H1 (cell line): ENCODE measurements around the gene NUP98. TPM values are rescaled to one million over a fixed set of nuclear protein-coding genes. Genes with fewer than 3 reads are reported as not detected.

Experiments
- CTCF ChIA-PET: fragments of 300-600 bp; sonication (Branson Sonifier 250); formaldehyde crosslinking; loops from one replicate; lab custom pipeline; 2021; ENCODE audit not compliant: partially characterized antibody; lab: Charles Lee
- POLR2A ChIA-PET: fragments of 300-600 bp; sonication (Branson Sonifier 250); formaldehyde crosslinking; loops from one replicate; lab custom pipeline; 2021; ENCODE audit warnings: inconsistent platforms; ENCODE audit not compliant: partially characterized antibody; lab: Charles Lee
- DNase-seq, 2 experiments: peaks; one replicate each; pipeline versions ENCODE4 v3.0.0 to v3.0.0-alpha.2; 2010 to 2022; ENCODE audit warnings: low spot score in 2 of 2, low read depth in 1 of 2, mixed read lengths in 1 of 2
- FAIRE-seq: peaks from 2 replicates; lab custom pipeline; 2011; peaks lifted over from hg19 to GRCh38; lab: Jason Lieb, UNC
- H2AFZ ChIP-seq: 2 replicates; pipeline ENCODE4 v1.8.1; 2012; ENCODE audit warnings: low read length, inconsistent platforms
- H2AK5ac ChIP-seq: 2 replicates; pipeline ENCODE4 v1.6.1; 2013; ENCODE audit warnings: low read depth, low read length
- H2BK120ac ChIP-seq: replicated peaks from 2 replicates; pipeline ENCODE3; 2013; ENCODE audit warnings: low read depth, low read length, inconsistent platforms
- H2BK12ac ChIP-seq: 2 replicates; pipeline ENCODE4 v1.6.1; 2013; ENCODE audit warnings: low read depth, low read length
- H2BK15ac ChIP-seq: 2 replicates; pipeline ENCODE4 v1.6.1; 2013; ENCODE audit warnings: low read length
- H2BK20ac ChIP-seq: 2 replicates; pipeline ENCODE4 v1.6.1; 2013; ENCODE audit warnings: low read length
- H2BK5ac ChIP-seq: 2 replicates; pipeline ENCODE4 v1.6.1; 2013; ENCODE audit warnings: low read depth, low read length
- H3K14ac ChIP-seq: 2 replicates; pipeline ENCODE4 v1.6.1; 2013; ENCODE audit warnings: inconsistent platforms; ENCODE audit not compliant: insufficient read length
- H3K18ac ChIP-seq: 2 replicates; pipeline ENCODE4 v1.6.1; 2013; ENCODE audit warnings: low read length; ENCODE audit errors: extremely low read depth
- H3K23ac ChIP-seq: 2 replicates; pipeline ENCODE4 v1.6.1; 2013; ENCODE audit warnings: inconsistent platforms; ENCODE audit not compliant: insufficient read length
- H3K23me2 ChIP-seq: 2 replicates; pipeline ENCODE4 v1.6.1; 2013; ENCODE audit warnings: low read depth, low read length
- H3K27ac ChIP-seq: 2 replicates; pipeline ENCODE4 v1.6.1; 2011; ENCODE audit warnings: low read depth, low read length, inconsistent platforms
- H3K27me3 ChIP-seq, 4 experiments: replicated peaks in 1 of 4; 1 replicate in 1 of 4; 2 replicates in 3 of 4; pipeline versions ENCODE4 v1.6.1 to v1.8.1; 2011 to 2013; ENCODE audit warnings: low read length in 3 of 4, mild to moderate bottlenecking in 3 of 4, inconsistent platforms in 2 of 4, mixed read lengths in 2 of 4, moderate library complexity in 1 of 4; ENCODE audit not compliant: control insufficient read depth in 3 of 4, insufficient read depth in 3 of 4; ENCODE audit errors: extremely low read depth in 1 of 4
- H3K36me3 ChIP-seq, 4 experiments: 2 replicates each; pipeline versions ENCODE4 v1.6.1 to v1.8.1; 2011 to 2013; ENCODE audit warnings: mild to moderate bottlenecking in 4 of 4, low read length in 3 of 4, moderate library complexity in 2 of 4, control low read depth in 1 of 4, inconsistent platforms in 1 of 4; ENCODE audit not compliant: insufficient read depth in 4 of 4, control insufficient read depth in 2 of 4
- H3K4ac ChIP-seq: replicated peaks from 2 replicates; pipeline ENCODE3; 2013; ENCODE audit warnings: low read length, low read depth, mixed read lengths, inconsistent platforms; ENCODE audit not compliant: insufficient read length
- H3K4me1 ChIP-seq, 4 experiments: replicated peaks in 1 of 4; 1 replicate in 1 of 4; 2 replicates in 3 of 4; pipeline versions ENCODE4 v1.6.1 to v1.8.1; 2011 to 2013; ENCODE audit warnings: low read length in 3 of 4, inconsistent platforms in 2 of 4, mixed read lengths in 1 of 4; ENCODE audit not compliant: insufficient read depth in 4 of 4, control insufficient read depth in 3 of 4
- H3K4me2 ChIP-seq, 2 experiments: 2 replicates each; pipeline versions ENCODE4 v1.6.1 to v1.8.1; 2011 to 2013; ENCODE audit warnings: low read depth in 2 of 2, low read length in 2 of 2, control low read depth in 1 of 2, inconsistent platforms in 1 of 2, mild to moderate bottlenecking in 1 of 2; ENCODE audit not compliant: insufficient read depth in 1 of 2
- H3K4me3 ChIP-seq, 4 experiments: fragments of 200-600, 300-600 bp in 1 of 4; sonication (generic), shearing (Covaris generic), sonication (Bioruptor Twin) in 1 of 4; 2 replicates each; pipeline versions ENCODE4 v1.5.1 to v1.8.1; 2011 to 2016; ENCODE audit warnings: low read length in 4 of 4, low read depth in 3 of 4, control low read depth in 2 of 4, inconsistent platforms in 2 of 4, mild to moderate bottlenecking in 2 of 4, mixed read lengths in 1 of 4, moderate library complexity in 1 of 4; ENCODE audit not compliant: insufficient read depth in 2 of 4; ENCODE audit errors: extremely low read depth in 1 of 4
- H3K56ac ChIP-seq: replicated peaks from 2 replicates; pipeline ENCODE3; 2013; ENCODE audit warnings: low read depth, mild to moderate bottlenecking, mixed read lengths, low read length, inconsistent platforms; ENCODE audit not compliant: insufficient read length
- H3K79me1 ChIP-seq: 2 replicates; pipeline ENCODE4 v1.6.1; 2013; ENCODE audit warnings: low read depth, low read length, control low read depth
- H3K79me2 ChIP-seq, 2 experiments: 2 replicates each; pipeline versions ENCODE4 v1.6.1 to v1.8.1; 2012 to 2013; ENCODE audit warnings: low read length in 2 of 2, mild to moderate bottlenecking in 2 of 2, inconsistent platforms in 1 of 2; ENCODE audit not compliant: insufficient read depth in 2 of 2, control insufficient read depth in 1 of 2
- H3K9ac ChIP-seq, 4 experiments: replicated peaks in 1 of 4; 1 replicate in 1 of 4; 2 replicates in 3 of 4; pipeline versions ENCODE4 v1.6.1 to v1.8.1; 2011 to 2013; ENCODE audit warnings: low read depth in 3 of 4, low read length in 3 of 4, control low read depth in 2 of 4, mild to moderate bottlenecking in 2 of 4, moderate library complexity in 2 of 4, inconsistent platforms in 1 of 4; ENCODE audit errors: extremely low read depth in 1 of 4
- H3K9me3 ChIP-seq, 2 experiments: 2 replicates each; pipeline versions ENCODE4 v1.6.1 to v1.8.1; 2012 to 2013; ENCODE audit warnings: mild to moderate bottlenecking in 2 of 2, moderate library complexity in 2 of 2, control low read depth in 1 of 2, inconsistent platforms in 1 of 2, low read depth in 1 of 2, low read length in 1 of 2, mixed read lengths in 1 of 2; ENCODE audit not compliant: insufficient read depth in 2 of 2
- H4K20me1 ChIP-seq, 2 experiments: replicated peaks in 1 of 2; 2 replicates each; pipeline versions ENCODE3 to v1.8.1; 2011 to 2013; ENCODE audit warnings: inconsistent platforms in 2 of 2, low read length in 2 of 2, mild to moderate bottlenecking in 1 of 2; ENCODE audit not compliant: insufficient read depth in 2 of 2, control insufficient read depth in 1 of 2
- H4K5ac ChIP-seq: 2 replicates; pipeline ENCODE4 v1.6.1; 2013; ENCODE audit warnings: low read length, low read depth, mixed read lengths, inconsistent platforms; ENCODE audit not compliant: insufficient read length
- H4K8ac ChIP-seq: 2 replicates; pipeline ENCODE4 v1.8.0; 2013; ENCODE audit warnings: mild to moderate bottlenecking, moderate library complexity, low read length, inconsistent platforms; ENCODE audit not compliant: insufficient read depth; ENCODE audit errors: extremely low read depth
- H4K91ac ChIP-seq: replicated peaks from 2 replicates; pipeline ENCODE3; 2013; ENCODE audit warnings: low read length, mixed read lengths, inconsistent platforms; ENCODE audit not compliant: insufficient read length
- ASH2L ChIP-seq: fragments of 200-600, 300-600 bp; sonication (generic); IDR thresholded peaks from one replicate; pipeline ENCODE4 v1.7.1; 2017; ENCODE audit warnings: low read length
- BRCA1 ChIP-seq: IDR thresholded peaks from 2 replicates; pipeline ENCODE4 v1.6.1; 2012; ENCODE audit warnings: low read depth, low read length, improper control_type of control experiment
- CBX5 ChIP-seq: fragments of 300-800, 300-1000 bp; sonication (generic); IDR thresholded peaks from 2 replicates; pipeline ENCODE4 v1.7.1; 2016; ENCODE audit warnings: antibody characterized with exemption, low read length, low read depth
- CEBPB ChIP-seq: IDR thresholded peaks from 2 replicates; pipeline ENCODE4 v1.6.1; 2012; ENCODE audit warnings: low read depth, low read length
- EP300 ChIP-seq, 2 experiments: IDR thresholded peaks; 1 replicate in 1 of 2; 2 replicates in 1 of 2; pipeline ENCODE4 v1.6.1; 2011 to 2012; ENCODE audit warnings: low read depth in 2 of 2, low read length in 2 of 2, mild to moderate bottlenecking in 2 of 2, borderline replicate concordance in 1 of 2, inconsistent platforms in 1 of 2, moderate library complexity in 1 of 2
- SIN3A ChIP-seq, 2 experiments: IDR thresholded peaks in 1 of 2; conservative IDR thresholded peaks in 1 of 2; 2 replicates each; pipeline ENCODE4 v1.6.1; 2011 to 2012; ENCODE audit warnings: low read length in 2 of 2, improper control_type of control experiment in 1 of 2, low read depth in 1 of 2, mild to moderate bottlenecking in 1 of 2
- TAF7 ChIP-seq: optimal IDR thresholded peaks from 2 replicates; pipeline ENCODE3; 2011; ENCODE audit warnings: low read depth, mild to moderate bottlenecking, inconsistent platforms, low read length, moderate library complexity, borderline replicate concordance
- ZNF274 ChIP-seq: IDR thresholded peaks from 2 replicates; pipeline ENCODE4 v1.7.0; 2012; ENCODE audit warnings: low read length, borderline replicate concordance; ENCODE audit errors: extremely low read depth
- WGBS, 2 experiments: shearing (Covaris generic) in 1 of 2; methylation state at CpG; one replicate each; pipeline versions ENCODE4 v1.1.6 to v1.1.7; 2013 to 2015; ENCODE audit warnings: low lambda C conversion rate in 2 of 2, mixed read lengths in 2 of 2, inconsistent platforms in 1 of 2, low coverage in 1 of 2, missing lambda C conversion rate in 1 of 2; ENCODE audit not compliant: insufficient replicate concordance in 2 of 2, insufficient coverage in 1 of 2, insufficient read length in 1 of 2; ENCODE audit errors: extremely low coverage in 1 of 2, missing lambda C conversion rate in 1 of 2; 5-methylcytosine and 5-hydroxymethylcytosine counted together
- polyA plus RNA-seq, 7 experiments: library from polyadenylated mRNA; depleted of rRNA in 3 of 7; stranded (reverse) in 5 of 7; unstranded in 2 of 7; fragments of >200 nt in 5 of 7; fragments of 200-250 nt in 2 of 7; gene quantifications; 1 replicate in 5 of 7; 2 replicates in 1 of 7; 4 replicates in 1 of 7; pipeline versions ENCODE4 v1.2.1 to v1.2.3, GENCODE V29; 2011 to 2013; ENCODE audit warnings: missing spikeins in 2 of 7, mixed read lengths in 2 of 7
- total RNA-seq: library from RNA; stranded (reverse); fragmentation: NEBNext Ultra II Directional; extraction: Animal tissue kit (Norgen Biotek cat#: 25700); gene quantifications from 2 replicates; pipeline ENCODE4 v1.2.1, GENCODE V29; 2021
- TF ChIP-seq, protein P1 (sequence below): IDR thresholded peaks from 2 replicates; pipeline ENCODE4 v1.6.1; 2012; ENCODE audit warnings: inconsistent platforms

NUP98 gene
- total and polyA plus RNA-seq, 2 of the 8 experiments (the other 6 are each of a cell fraction or from before 2014, with no cell fraction given) = 98.6 to 261 TPM

DNA sequence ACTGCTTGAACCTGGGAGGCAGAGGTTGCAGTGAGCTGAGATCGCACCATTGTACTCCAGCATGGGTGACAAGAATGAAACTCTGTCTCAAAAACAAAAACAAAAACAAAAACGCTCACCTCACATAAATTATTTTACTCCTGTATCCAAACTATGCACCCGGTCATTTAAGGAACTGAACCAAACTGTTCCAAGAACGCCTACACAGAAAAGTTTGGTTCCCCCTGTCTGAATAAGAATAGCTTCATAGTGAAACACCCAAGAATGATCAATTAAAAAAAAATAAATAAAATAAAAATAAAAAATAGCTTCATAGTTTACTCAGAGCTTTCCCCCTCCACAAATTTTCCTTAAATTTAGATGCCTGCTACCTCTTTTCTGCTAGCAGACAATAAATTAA is 13.7 kb downstream of the NUP98 start:
- Histone ChIP-seq H3K4me3 (no peak overlapping the region), H3K4ac (no peak overlapping the region), H2BK5ac (no peak overlapping the region), H3K14ac (no peak overlapping the region), H2BK12ac (no peak overlapping the region), H4K20me1 (peaks cover 3 to 5% of the 10 kb centered on the region in 2 experiments), H3K23me2 (no peaks in the 10 kb centered on the region), H4K91ac (no peak overlapping the region), H3K18ac (no peak overlapping the region), H3K9ac (no peak overlapping the region), H3K56ac (no peak overlapping the region), H2AFZ (no peak overlapping the region), H3K27me3 (no peaks in the 10 kb centered on the region), H2BK20ac (no peak overlapping the region), H3K4me2 (no peak overlapping the region), H3K79me1 (peaks cover 5% of the 10 kb centered on the region), H3K4me1 (no peaks in the 10 kb centered on the region), H3K27ac (no peak overlapping the region), H2BK15ac (no peak overlapping the region), H3K23ac (no peak overlapping the region), H3K36me3 (peaks cover 2 to 36% (median 12%) of the 10 kb centered on the region in 4 experiments), H3K79me2 (peaks cover 12 to 76% of the 10 kb centered on the region in 2 experiments), H2BK120ac (no peak overlapping the region), H4K5ac (no peak overlapping the region), H3K9me3 (no peaks in the 10 kb centered on the region), H2AK5ac (no peak overlapping the region), H4K8ac (no peak overlapping the region)
- ChIA-PET POLR2A (interaction anchor here (1.1 to 1.4 kb wide), 2 partner anchors 14 to 27 kb away, joined by 3 to 4 read pairs; partner anchors contain the start of gene NUP98), CTCF (interaction anchor here (1.3 to 2.3 kb wide), 3 partner anchors 20 to 288 kb away, joined by 3 to 7 read pairs (median 4); partner anchors contain the start of gene PGAP2)
- no peak for DNase-seq
- no peak for FAIRE-seq
- TF ChIP-seq TAF7 = no peak
- no peak for TF ChIP-seq CBX5
- TF ChIP-seq EP300 (IDR thresholded peaks at IDR 0.05; ENCODE audit: borderline replicate concordance in 1 of 2, low read depth in 2 of 2, low read length in 2 of 2) = no peak
- no peak for TF ChIP-seq ZNF274
- no peak for TF ChIP-seq CEBPB
- no peak for TF ChIP-seq ASH2L
- TF ChIP-seq, protein P1, sequence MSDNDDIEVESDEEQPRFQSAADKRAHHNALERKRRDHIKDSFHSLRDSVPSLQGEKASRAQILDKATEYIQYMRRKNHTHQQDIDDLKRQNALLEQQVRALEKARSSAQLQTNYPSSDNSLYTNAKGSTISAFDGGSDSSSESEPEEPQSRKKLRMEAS = no peak
- TF ChIP-seq SIN3A (conservative IDR thresholded peaks at IDR 0.05 in 1 of 2, IDR thresholded peaks at IDR 0.05 in 1 of 2; ENCODE audit: low read depth in 1 of 2, low read length in 2 of 2) = no peak
- no peak for TF ChIP-seq BRCA1
- 90 to 100% methylated on average over 1 to 4 of the region's 4 CpGs for WGBS, 2 experiments
